Fibroblast of pulmonary artery (primary cell): Measurements from ENCODE around the gene ZNF740.

Experiments used
- DNase-seq: peaks from one replicate; pipeline ENCODE4 v3.0.0-alpha.2; 2010; ENCODE audit warnings: low read depth
- H3K4me3 ChIP-seq: replicated peaks from 2 replicates; pipeline ENCODE4 v1.5.1; 2011; ENCODE audit warnings: low read depth, mild to moderate bottlenecking, control low read depth, low read length, moderate library complexity
- TF ChIP-seq, protein P1 (sequence below): IDR thresholded peaks from 2 replicates; pipeline ENCODE4 v1.5.1; 2011; ENCODE audit warnings: mild to moderate bottlenecking, control low read depth, low read length, inconsistent platforms; ENCODE audit errors: missing control alignments

ZNF740 gene

DNA sequence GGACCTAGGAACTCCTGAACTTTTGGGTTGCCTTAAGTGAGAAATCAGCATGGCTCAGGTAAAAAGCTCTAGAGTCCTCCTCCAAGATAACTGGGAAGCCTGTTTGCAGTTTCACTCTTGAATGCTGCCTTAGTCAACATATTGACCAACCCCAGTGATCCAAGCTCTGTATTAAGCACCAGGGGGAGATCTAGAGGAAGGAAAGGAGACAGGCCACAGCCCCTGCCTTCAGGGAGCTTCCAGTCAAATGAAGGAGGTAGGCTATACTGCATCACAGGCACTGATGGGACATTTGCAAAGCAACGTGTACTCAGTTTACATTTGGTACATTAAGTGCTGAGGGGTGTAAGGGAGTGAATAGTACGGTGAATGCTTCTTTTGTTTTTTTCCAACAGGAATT is 1.4 kb downstream of the ZNF740 start:
- TF ChIP-seq, protein P1, sequence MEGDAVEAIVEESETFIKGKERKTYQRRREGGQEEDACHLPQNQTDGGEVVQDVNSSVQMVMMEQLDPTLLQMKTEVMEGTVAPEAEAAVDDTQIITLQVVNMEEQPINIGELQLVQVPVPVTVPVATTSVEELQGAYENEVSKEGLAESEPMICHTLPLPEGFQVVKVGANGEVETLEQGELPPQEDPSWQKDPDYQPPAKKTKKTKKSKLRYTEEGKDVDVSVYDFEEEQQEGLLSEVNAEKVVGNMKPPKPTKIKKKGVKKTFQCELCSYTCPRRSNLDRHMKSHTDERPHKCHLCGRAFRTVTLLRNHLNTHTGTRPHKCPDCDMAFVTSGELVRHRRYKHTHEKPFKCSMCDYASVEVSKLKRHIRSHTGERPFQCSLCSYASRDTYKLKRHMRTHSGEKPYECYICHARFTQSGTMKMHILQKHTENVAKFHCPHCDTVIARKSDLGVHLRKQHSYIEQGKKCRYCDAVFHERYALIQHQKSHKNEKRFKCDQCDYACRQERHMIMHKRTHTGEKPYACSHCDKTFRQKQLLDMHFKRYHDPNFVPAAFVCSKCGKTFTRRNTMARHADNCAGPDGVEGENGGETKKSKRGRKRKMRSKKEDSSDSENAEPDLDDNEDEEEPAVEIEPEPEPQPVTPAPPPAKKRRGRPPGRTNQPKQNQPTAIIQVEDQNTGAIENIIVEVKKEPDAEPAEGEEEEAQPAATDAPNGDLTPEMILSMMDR, result no peak
- no peak for DNase-seq
- peak overlapping the region; percentile 78 for H3K4me3 ChIP-seq

DNA sequence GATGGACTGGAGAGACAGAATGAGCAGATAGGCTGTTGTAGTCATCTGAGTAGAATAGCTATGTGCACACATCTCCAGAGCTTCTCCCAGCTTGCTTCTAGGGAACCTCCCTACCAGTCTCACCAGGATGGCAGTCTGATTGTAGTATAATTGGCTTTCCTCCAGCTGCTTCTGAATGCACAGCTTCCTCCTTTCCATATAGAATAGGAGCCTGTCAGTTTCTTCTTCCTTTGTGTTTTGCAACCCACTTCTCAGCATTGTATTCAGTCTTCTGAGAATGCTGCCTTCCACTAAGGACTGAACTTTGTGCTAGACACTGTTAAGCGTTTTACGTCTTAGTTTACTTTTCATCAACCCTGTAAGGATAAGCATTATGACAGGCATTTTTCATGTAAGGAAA is 2.4 kb downstream of the ZNF740 start:
- peak; percentile 57 for DNase-seq
- H3K4me3 ChIP-seq, result peak overlapping the region; percentile 10

DNA sequence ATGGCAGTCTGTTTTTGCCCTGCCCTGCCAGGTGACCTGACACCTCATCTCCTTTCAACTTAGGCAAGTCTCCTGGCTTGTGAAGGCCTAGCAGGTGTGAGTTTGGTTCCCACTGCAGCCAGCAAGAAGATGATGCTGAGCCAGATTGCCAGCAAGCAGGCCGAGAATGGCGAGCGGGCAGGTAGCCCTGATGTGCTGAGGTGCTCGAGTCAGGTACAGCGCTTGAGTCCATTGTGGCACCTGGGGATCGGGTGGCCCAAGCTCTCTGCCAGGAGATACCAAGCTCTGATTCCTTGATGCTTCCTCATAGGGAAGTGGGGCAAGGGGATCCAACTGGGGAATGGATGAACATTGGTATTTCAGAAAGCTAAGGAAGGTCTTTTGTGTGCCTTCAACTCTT is 4.3 kb downstream of the ZNF740 start:
- no peak overlapping the region for H3K4me3 ChIP-seq
- TF ChIP-seq, protein P1, result no peak
- no peak for DNase-seq

More for the DNA sequence above, 2.4 kb downstream of the ZNF740 start:
- TF ChIP-seq, protein P1, result no peak

DNA sequence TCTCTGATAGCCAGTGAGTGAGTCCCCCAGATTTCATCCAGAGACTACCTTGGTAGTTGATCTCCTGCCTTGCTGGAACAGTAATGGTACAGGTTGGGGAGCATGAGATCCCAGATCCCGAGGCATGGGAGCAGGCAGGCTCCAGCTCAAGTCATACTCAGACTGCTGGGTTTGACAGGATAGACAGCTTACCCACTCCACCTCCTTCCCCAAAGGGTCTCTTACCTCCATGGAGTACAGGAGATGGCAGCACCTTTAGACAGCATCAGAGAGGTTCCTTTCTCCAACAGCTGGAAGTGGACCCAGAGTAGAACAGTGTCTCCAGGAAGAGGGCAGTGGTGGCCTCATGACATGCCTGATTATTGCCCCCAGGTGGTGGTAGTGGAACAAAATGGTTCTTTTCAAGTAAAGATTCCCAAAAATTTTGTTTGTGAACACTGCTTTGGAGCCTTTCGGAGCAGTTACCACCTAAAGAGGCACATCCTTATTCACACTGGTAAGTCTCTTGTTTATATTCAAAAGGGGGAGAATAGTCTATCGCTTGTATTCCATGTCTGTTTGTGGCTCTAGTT is 5.1 kb downstream of the ZNF740 start:
- no peak overlapping the region for H3K4me3 ChIP-seq
- TF ChIP-seq, protein P1, result no peak
- no peak for DNase-seq

DNA sequence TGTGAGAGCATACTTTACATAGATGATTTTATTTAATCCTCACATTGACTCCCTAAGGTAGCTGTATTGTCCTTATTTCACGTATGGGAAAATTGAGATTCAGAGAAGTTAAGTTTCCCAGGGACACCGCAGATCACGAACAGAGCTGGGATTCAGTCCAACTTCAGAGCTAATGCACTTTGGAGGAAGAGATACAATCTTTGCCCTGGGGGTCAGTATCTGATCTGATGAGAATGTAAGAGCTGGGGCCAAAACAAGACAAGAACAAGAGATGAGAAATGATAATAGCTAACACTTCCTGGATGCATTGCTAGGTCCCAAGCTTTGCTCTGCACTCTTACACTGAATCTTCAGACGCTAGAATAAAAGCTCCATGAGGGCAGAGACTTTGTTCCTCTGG is 6.2 kb downstream of the ZNF740 start:
- TF ChIP-seq, protein P1, result no peak
- no peak overlapping the region for H3K4me3 ChIP-seq
- no peak for DNase-seq

DNA sequence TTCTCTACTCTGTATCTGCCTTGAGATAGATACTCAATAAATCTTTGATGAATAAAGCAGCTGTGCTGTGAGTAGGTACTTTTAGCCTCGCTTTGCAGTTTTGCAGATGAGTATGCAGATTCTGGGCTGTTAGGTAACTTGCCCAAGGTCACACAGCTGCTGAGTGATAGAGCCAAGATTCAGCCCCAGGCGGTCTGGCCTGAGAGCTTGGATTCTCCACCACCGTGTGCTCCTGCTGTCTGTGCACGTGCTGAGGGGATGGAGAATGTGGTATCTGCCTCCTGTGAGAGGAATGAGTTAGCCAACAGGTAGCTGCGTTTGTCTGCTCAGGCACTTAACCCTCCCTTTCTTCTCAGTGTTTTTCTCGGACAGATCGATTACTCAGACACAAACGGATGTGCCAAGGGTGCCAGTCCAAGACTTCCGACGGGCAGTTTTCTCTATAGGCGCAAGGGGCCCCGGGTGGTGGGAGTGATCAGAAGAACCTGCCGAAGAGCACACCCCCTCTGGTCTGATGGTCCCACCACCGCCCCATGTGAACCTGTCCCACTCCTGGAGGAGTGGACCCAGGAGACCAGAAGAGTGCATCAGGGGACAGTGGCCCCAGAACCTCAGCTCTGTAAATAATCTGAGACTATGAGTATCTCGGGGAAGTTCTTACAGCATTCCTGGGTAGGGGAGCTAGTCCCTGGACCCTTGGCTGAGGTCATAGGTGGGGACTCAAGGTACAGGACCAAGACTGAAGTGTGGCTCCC is 6.8 kb downstream of the ZNF740 start:
- DNase-seq, result no peak

More for the DNA sequence above, 6.8 kb downstream of the ZNF740 start:
- TF ChIP-seq, protein P1, result no peak
- no peak overlapping the region for H3K4me3 ChIP-seq
